HUES64 (cell line): ENCODE data around the gene CNPY3.
"Not testable (repeated sequence)": the region's sequence is repeated elsewhere in the genome, so short reads cannot be mapped to it uniquely, and the experiment has no call there.

ENCODE experiments used
- H3K27ac ChIP-seq: 2 replicates; pipeline ENCODE4 v1.7.0; 2013; ENCODE audit warnings: low read depth, low read length, inconsistent platforms
- H3K27me3 ChIP-seq: 2 replicates; pipeline ENCODE4 v1.6.1; 2013; ENCODE audit warnings: mild to moderate bottlenecking, low read length; ENCODE audit not compliant: insufficient read depth
- H3K36me3 ChIP-seq: 2 replicates; pipeline ENCODE4 v1.6.1; 2013; ENCODE audit warnings: mild to moderate bottlenecking, low read length; ENCODE audit not compliant: insufficient read depth
- H3K4me1 ChIP-seq: 2 replicates; pipeline ENCODE4 v1.6.1; 2013; ENCODE audit warnings: mild to moderate bottlenecking, low read length, moderate library complexity; ENCODE audit not compliant: insufficient read depth
- H3K4me3 ChIP-seq: 2 replicates; pipeline ENCODE4 v1.5.1; 2013; ENCODE audit warnings: mild to moderate bottlenecking, low read length, moderate library complexity
- H3K9ac ChIP-seq: 2 replicates; pipeline ENCODE4 v1.6.1; 2013; ENCODE audit warnings: mild to moderate bottlenecking, low read depth, low read length
- H3K9me3 ChIP-seq: 2 replicates; pipeline ENCODE4 v1.6.1; 2013; ENCODE audit warnings: low read depth, low read length; ENCODE audit not compliant: insufficient read depth
- WGBS: fragments of 150-250, 120-280 bp; methylation state at CpG from one replicate; pipeline ENCODE4 v1.1.7; 2013; ENCODE audit warnings: missing lambda C conversion rate; 5-methylcytosine and 5-hydroxymethylcytosine counted together

Gene CNPY3

DNA sequence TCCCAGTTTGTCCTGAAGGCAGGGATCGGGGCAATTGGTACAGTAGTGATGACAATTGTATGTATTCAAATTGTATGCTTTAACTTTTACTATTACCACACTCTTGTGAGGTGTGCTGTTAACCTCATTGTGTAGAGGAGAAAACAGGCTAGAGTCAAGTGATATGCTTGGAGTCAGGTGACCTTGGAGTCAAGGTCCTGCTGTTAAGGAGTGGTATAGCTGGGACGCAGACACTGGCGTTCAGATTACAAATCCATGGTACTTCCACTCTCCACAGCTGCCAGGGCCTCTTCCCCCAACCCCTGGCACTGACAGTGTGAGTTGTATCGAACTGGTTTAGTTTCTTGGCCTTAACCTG lies 10.5 kb downstream of the CNPY3 start:
- Histone ChIP-seq H3K27me3 (no peaks in the 10 kb centered on the region), H3K9ac (no peak overlapping the region), H3K4me3 (no peak overlapping the region), H3K9me3 (no peaks in the 10 kb centered on the region), H3K4me1 (no peaks in the 10 kb centered on the region), H3K27ac (no peak overlapping the region), H3K36me3 (peaks cover 72% of the 10 kb centered on the region)
- 89% methylated on average over 4 of the region's 4 CpGs for WGBS

DNA sequence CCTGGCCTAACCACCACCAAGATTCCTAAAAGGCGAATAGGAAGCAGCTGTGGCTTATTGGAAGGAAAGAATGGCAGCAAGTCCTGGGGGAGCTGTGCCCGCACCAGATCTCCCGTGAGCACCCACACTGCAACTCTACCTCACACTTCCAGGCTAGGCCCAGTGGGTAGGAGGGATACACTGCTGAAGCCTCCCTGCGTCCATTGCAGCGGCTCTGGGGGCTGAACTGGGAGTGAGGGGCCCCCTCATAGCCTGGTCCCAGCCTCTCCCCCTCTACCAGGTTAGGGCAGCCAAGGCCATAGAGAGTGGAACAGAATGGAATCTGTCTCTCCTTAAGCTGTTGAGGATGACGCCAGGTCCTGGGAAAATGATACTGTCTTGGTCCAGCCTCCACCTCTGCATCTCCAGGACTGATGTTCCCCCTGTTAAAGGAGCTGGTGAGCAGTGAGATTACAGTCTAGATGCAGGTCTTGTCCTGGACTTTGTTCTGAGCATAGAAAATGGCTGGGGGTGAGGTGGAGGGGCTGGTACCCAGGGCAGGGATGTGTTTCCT lies 11.3 kb downstream of the CNPY3 start:
- 100% methylated on average over 4 of the region's 6 CpGs for WGBS
- no peaks in the 10 kb centered on the region for H3K27me3 ChIP-seq
- peaks cover 64% of the 10 kb centered on the region for H3K36me3 ChIP-seq
- no peaks in the 10 kb centered on the region for H3K4me1 ChIP-seq
- H3K9ac ChIP-seq = no peak overlapping the region
- H3K27ac ChIP-seq = no peak overlapping the region
- H3K9me3 ChIP-seq = no peaks in the 10 kb centered on the region
- H3K4me3 ChIP-seq = no peak overlapping the region

DNA sequence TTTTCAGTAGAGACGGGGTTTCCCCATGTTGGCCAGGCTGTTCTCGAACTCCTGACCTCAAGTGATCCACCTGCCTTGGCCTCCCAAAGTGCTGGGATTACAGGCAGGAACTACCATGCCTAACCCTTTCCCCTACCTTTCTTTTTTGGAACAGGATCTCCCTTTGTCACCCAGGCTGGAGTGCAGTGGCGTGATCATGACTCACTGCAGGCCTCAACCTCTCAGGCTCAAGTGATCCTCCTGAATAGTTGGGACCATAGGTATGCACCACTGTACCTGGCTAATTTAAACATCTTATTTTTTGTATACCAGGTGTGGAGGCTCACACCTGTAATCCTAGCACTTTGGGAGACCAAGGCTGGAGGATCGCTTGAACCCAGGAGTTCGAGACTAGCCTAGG lies 12.1 kb downstream of the CNPY3 start:
- H3K27me3 ChIP-seq, H3K4me3 ChIP-seq, H3K9me3 ChIP-seq, H3K4me1 ChIP-seq, H3K9ac ChIP-seq, H3K27ac ChIP-seq: not testable (repeated sequence)
- WGBS = 97% methylated on average over 5 of the region's 5 CpGs
- peaks cover 56% of the 10 kb centered on the region for H3K36me3 ChIP-seq

DNA sequence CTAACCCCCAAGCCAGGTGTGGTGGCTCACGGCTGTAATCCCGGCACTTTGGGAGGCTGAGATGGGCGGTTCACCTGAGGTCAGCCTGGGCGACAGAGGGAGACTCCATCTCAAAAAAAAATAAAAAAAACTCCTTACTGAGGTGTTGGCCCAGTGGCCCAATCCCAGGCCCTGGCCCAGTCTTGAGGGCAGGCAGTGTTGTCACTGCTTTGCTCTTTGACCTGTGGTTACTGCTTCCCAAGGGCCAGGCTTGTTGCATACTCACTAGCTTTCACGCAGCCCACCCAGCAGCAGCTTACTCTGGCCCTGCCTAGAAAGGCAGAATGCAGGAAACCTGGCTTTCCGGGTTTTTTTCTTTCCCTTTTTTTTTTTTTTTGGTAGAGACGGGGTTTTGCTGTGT lies 13.2 kb downstream of the CNPY3 start:
- H3K4me3 ChIP-seq = no peak overlapping the region
- H3K9ac ChIP-seq = no peak overlapping the region
- no peak overlapping the region for H3K27ac ChIP-seq
- no peaks in the 10 kb centered on the region for H3K4me1 ChIP-seq
- 94% methylated on average over 6 of the region's 7 CpGs for WGBS
- no peaks in the 10 kb centered on the region for H3K27me3 ChIP-seq
- no peaks in the 10 kb centered on the region for H3K9me3 ChIP-seq
- peaks cover 45% of the 10 kb centered on the region for H3K36me3 ChIP-seq

DNA sequence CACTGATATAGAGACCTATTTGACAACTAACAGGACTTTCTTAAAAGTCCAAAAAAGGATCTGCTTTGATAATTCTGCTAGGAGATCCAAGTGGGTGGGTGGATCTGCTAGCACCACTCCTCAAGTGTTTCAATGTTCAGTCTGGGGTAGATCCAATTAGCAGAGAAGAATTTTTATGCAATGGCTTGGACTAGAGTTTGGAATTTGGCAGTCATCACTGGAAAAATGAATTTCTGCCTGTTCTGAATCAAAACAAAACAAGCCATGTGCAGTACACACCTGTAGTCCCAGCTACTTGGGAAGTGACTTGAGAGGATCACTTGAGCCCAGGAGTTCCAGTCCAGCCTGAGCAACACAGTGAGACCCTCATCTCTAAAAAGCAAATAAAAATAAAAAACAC lies 18.7 kb downstream of the CNPY3 start:
- H3K36me3 ChIP-seq = peaks cover 8% of the 10 kb centered on the region; the same call in 1 of the 2 replicates
- H3K4me3 ChIP-seq = no peak overlapping the region
- no peak overlapping the region for H3K27ac ChIP-seq
- no peaks in the 10 kb centered on the region for H3K9me3 ChIP-seq
- H3K4me1 ChIP-seq = no peaks in the 10 kb centered on the region; the same call in 1 of the 2 replicates
- H3K27me3 ChIP-seq = no peaks in the 10 kb centered on the region
- H3K9ac ChIP-seq = no peak overlapping the region

DNA sequence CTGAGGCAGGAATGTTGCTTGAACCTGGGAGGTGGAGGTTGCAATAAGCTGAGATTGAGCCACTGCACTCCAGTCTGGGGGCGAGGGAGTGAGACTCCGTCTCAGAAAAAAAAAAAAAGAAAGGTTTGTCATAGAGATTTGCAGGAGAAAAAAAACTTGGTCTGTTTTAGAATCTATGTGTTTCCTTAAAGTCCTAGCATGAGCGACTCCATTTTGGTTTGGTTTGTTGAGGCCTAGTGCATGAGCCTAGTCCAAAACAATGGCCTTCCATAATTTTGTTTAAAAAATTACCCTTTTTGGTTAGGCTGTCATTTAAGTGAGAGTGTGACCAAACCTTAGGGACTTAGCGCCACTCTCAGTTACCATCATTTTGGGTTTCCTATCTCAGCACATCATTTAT lies 23.1 kb downstream of the CNPY3 start:
- Histone ChIP-seq H3K9ac (no peak overlapping the region), H3K27ac (no peak overlapping the region), H3K9me3 (no peaks in the 10 kb centered on the region), H3K4me3 (no peak overlapping the region), H3K27me3 (no peaks in the 10 kb centered on the region), H3K4me1 (no peaks in the 10 kb centered on the region; the same call in 1 of the 2 replicates), H3K36me3 (no peaks in the 10 kb centered on the region)
- 93% methylated on average over 4 of the region's 4 CpGs for WGBS

DNA sequence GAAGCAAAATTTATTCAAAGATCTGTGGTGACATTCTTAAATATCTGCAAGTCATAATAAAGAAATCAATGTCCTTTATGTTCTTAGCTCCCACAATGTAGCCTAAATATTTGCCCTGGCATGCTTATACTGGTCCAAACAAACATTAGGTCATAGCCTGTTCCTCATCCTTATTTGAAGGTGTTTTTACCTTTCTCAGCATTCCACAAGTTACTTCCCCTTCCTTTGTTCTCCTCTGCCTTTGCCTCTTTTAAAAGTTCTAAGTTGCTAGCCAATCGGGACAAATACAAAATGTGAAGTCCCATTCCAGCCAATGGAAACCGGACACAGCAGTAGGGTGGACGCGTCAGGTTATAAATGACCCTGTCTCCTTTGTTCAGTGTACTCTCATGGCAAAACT lies 25.1 kb downstream of the CNPY3 start:
- H3K9me3 ChIP-seq, H3K27ac ChIP-seq, H3K4me1 ChIP-seq, H3K36me3 ChIP-seq, H3K9ac ChIP-seq, H3K27me3 ChIP-seq, H3K4me3 ChIP-seq: not testable (repeated sequence)
- 94% methylated on average over 4 of the region's 4 CpGs for WGBS

DNA sequence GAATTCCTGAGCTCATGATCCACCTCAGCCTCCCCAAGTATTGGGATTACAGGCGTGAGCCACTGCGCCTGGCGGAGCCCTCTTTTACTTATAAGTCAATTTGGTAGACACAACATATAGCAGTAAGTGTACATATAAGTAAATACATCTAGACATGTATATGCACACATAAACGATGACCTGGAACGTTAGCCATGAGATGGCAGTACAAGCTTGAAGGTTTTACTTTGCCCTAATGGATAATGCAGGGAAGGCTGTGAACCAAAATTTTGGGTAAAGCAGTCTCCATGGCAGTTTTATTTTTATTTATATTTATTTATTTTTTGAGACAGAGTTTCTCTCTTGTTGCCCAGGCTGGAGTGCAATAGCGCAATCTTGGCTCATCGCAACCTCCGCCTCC lies 28.8 kb downstream of the CNPY3 start:
- H3K4me3 ChIP-seq = no peak overlapping the region
- H3K27ac ChIP-seq = no peak overlapping the region
- H3K9me3 ChIP-seq = no peaks in the 10 kb centered on the region
- no peak overlapping the region for H3K9ac ChIP-seq
- no peaks in the 10 kb centered on the region for H3K4me1 ChIP-seq
- H3K36me3 ChIP-seq = no peaks in the 10 kb centered on the region
- peaks cover 30% of the 10 kb centered on the region for H3K27me3 ChIP-seq
- WGBS = 85% methylated on average over 6 of the region's 8 CpGs

DNA sequence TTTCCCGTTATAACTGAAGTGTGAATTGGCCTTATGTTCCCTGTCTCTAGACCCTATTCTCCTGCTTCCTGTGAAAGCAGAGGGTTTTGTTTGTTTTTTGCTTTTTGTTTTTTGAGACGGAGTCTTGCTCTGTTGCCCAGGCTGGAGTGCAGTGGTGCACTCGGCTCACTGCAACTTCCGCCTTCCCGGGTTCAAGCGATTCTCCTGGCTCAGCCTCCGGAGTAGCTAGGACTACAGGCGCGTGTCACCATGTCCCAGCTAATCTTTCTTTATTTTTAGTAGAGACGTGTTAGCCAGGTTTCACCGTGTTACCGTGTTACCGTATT lies 30.6 kb downstream of the CNPY3 start:
- Histone ChIP-seq H3K4me3 (peak overlapping the region; percentile 56), H3K27ac (no peak overlapping the region), H3K27me3 (peaks cover 30% of the 10 kb centered on the region), H3K4me1 (no peaks in the 10 kb centered on the region; the same call in 1 of the 2 replicates), H3K36me3 (no peaks in the 10 kb centered on the region), H3K9ac (peak overlapping the region; percentile 40; the same call in 1 of the 2 replicates), H3K9me3 (no peaks in the 10 kb centered on the region)
- 40% methylated on average over 13 of the region's 13 CpGs for WGBS

DNA sequence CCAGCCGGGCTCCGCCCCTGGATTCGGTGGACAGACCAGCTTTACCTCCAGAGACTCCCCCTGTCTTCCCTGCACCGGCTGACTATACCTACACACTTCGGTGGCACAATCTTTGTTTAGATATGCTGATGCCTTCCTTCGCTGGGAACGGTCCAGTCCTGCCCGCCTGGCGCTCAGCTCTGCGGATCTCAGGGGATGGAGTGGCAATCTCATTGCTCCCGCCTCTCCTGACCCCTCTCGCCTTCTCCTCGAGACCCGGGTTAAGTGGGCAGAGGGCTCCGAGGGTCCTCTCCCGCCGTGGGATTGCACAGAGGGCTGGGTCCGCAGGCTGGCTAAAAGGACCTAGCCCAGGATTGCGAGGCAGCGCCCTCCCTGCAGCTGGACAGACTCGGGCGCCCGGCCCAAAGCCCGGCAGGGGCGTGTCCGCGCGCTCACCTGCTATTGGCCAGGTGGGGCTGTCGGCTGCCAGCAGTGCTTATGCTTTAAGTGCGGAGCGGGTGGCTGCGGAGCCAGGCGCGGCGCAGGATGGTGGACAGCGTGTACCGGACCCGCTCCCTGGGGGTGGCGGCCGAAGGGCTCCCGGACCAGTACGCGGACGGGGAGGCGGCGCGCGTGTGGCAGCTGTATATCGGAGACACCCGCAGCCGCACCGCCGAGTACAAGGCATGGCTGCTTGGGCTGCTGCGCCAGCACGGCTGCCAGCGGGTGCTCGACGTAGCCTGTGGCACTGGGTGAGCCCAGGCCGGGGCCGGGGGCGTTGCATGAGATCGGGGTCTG lies 31.2 kb downstream of the CNPY3 start, which contains the start of gene GNMT:
Gene GNMT, plus strand, starts transcription at position 512 of the 777 bp plus-strand sequence. Its CDS starts 14 bp downstream, at position 526.
- no peaks in the 10 kb centered on the region; the same call in 1 of the 2 replicates for H3K4me1 ChIP-seq
- peak within 1 kb of the TSS; percentile 56 for H3K4me3 ChIP-seq
- H3K9ac ChIP-seq = peak within 1 kb of the TSS; percentile 40; the same call in 1 of the 2 replicates
- H3K36me3 ChIP-seq = no peaks in the 10 kb centered on the region
- WGBS = 3% methylated on average over 62 of the region's 62 CpGs
- no peak within 1 kb of the TSS for H3K27ac ChIP-seq
- H3K9me3 ChIP-seq = no peaks in the 10 kb centered on the region
- H3K27me3 ChIP-seq = peaks cover 30% of the 10 kb centered on the region

DNA sequence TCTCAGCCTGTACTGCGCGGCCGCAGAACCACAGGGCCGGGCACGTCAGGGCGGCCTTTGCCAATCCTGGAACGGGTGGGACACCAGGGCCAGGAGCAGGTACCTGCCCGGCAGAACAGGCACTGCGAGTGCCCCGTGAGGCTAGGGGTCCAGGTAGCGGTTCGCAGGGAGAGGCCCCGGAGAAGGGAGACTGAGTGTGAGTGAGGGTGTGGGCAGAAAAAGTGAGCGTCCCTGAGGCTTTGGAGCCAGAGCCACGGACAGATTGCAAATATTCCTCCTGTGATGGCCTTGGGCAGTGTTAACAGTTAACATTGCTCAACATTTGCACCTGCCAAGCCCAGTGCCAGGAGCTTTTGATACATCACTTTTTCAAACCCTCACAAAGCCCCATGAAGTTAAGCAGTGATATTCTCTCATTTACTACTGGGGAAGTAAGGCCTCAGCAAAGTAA lies 31.8 kb downstream of the CNPY3 start:
- Histone ChIP-seq H3K9ac (no peak overlapping the region; the same call in 1 of the 2 replicates), H3K36me3 (no peaks in the 10 kb centered on the region), H3K9me3 (no peaks in the 10 kb centered on the region), H3K27me3 (peaks cover 30% of the 10 kb centered on the region), H3K4me1 (no peaks in the 10 kb centered on the region; the same call in 1 of the 2 replicates), H3K4me3 (peak overlapping the region; percentile 56), H3K27ac (no peak overlapping the region)
- 31% methylated on average over 15 of the region's 15 CpGs for WGBS
